K562 (cell line): ENCODE results near the gene VRK3.

ENCODE experiments used
- CBX1 ChIP-seq: sonication (generic); IDR thresholded peaks from 2 replicates; pipeline ENCODE4 v1.6.1; 2016; ENCODE audit warnings: antibody characterized with exemption, low read depth, mild to moderate bottlenecking
- CREB1 ChIP-seq, 2 experiments: sonication (generic) in 1 of 2; formaldehyde crosslinking in 1 of 2; IDR thresholded peaks; 2 replicates each; pipeline versions ENCODE4 v1.6.1 to v1.8.0; 2012 to 2022; ENCODE audit warnings: inconsistent platforms in 1 of 2, mild to moderate bottlenecking in 1 of 2, missing genetic modification reagents in 1 of 2, moderate library complexity in 1 of 2
- CTCF ChIP-seq, 3 experiments: IDR thresholded peaks in 2 of 3; conservative IDR thresholded peaks in 1 of 3; 2 replicates each; pipeline ENCODE4 v1.5.1; 2011 to 2012; ENCODE audit warnings: low read length in 3 of 3, mild to moderate bottlenecking in 3 of 3, control low read depth in 2 of 3, improper control_type of control experiment in 1 of 3, inconsistent platforms in 1 of 3, low read depth in 1 of 3, mixed read lengths in 1 of 3, moderate library complexity in 1 of 3; ENCODE audit not compliant: insufficient read depth in 2 of 3
- ETV6 ChIP-seq, 3 experiments: fragments of 150-350 bp in 1 of 3; sonication (generic) in 1 of 3; formaldehyde crosslinking in 1 of 3; IDR thresholded peaks; 2 replicates each; pipeline versions ENCODE4 v1.6.1 to v1.8.0; 2014 to 2022; ENCODE audit warnings: borderline replicate concordance in 2 of 3, low read depth in 2 of 3, antibody characterized with exemption in 1 of 3, low read length in 1 of 3, mild to moderate bottlenecking in 1 of 3, missing genetic modification reagents in 1 of 3
- EZH2 ChIP-seq: IDR thresholded peaks from 2 replicates; pipeline ENCODE4 v1.6.1; 2012; ENCODE audit warnings: low read depth, mild to moderate bottlenecking, inconsistent platforms, low read length, borderline replicate concordance
- FOXM1 ChIP-seq, 2 experiments: fragments of 450-650 bp in 1 of 2; sonication (generic) in 1 of 2; formaldehyde crosslinking in 1 of 2; IDR thresholded peaks; 2 replicates each; pipeline versions ENCODE4 v1.6.1 to v1.9.0; 2017 to 2022; ENCODE audit warnings: low read depth in 2 of 2, mild to moderate bottlenecking in 2 of 2, missing genetic modification reagents in 1 of 2, moderate library complexity in 1 of 2
- GATA2 ChIP-seq: sonication (generic); formaldehyde crosslinking; IDR thresholded peaks from 2 replicates; pipeline ENCODE4 v1.4.0; 2020; ENCODE audit warnings: mild to moderate bottlenecking, missing genetic modification reagents
- KDM5B ChIP-seq: fragments of 200-600 bp; sonication (generic); IDR thresholded peaks from 2 replicates; pipeline ENCODE4 v1.6.1; 2012; ENCODE audit warnings: low read depth, mild to moderate bottlenecking, moderate library complexity, low read length, control low read depth, inconsistent platforms; ENCODE audit not compliant: insufficient replicate concordance
- MYBL2 ChIP-seq, 2 experiments: fragments of 450-650 bp in 1 of 2; sonication (generic) in 1 of 2; formaldehyde crosslinking in 1 of 2; IDR thresholded peaks; 2 replicates each; pipeline versions ENCODE4 v1.6.1 to v1.8.1; 2017 to 2022; ENCODE audit warnings: borderline replicate concordance in 1 of 2, inconsistent platforms in 1 of 2, low read depth in 1 of 2, mild to moderate bottlenecking in 1 of 2, missing genetic modification reagents in 1 of 2, moderate library complexity in 1 of 2
- POLR2A ChIP-seq: fragments of 450-650 bp; conservative IDR thresholded peaks from 2 replicates; pipeline ENCODE4 v1.6.1; 2016
- RBM15 ChIP-seq: fragments of 200-400 bp; formaldehyde crosslinking; IDR thresholded peaks from 2 replicates; pipeline ENCODE4 v1.6.1; 2018; ENCODE audit warnings: mild to moderate bottlenecking, low read length, moderate library complexity; ENCODE audit not compliant: insufficient read depth
- SMAD2 ChIP-seq: fragments of 150-350 bp; IDR thresholded peaks from 2 replicates; pipeline ENCODE4 v1.6.1; 2014; ENCODE audit warnings: low read depth, mild to moderate bottlenecking, low read length
- SRF ChIP-seq, 2 experiments: fragments of 250-450, 450-650 bp in 1 of 2; sonication (Bioruptor Pico) in 1 of 2; sonication (generic) in 1 of 2; formaldehyde crosslinking; IDR thresholded peaks; 2 replicates each; pipeline versions ENCODE4 v1.5.0 to v1.5.1; 2020 to 2022; ENCODE audit warnings: mild to moderate bottlenecking in 1 of 2, missing genetic modification reagents in 1 of 2
- TRIM28 ChIP-seq: fragments of 450-650 bp; IDR thresholded peaks from 2 replicates; pipeline ENCODE4 v1.6.1; 2017

- TF ChIP-seq EZH2 (no peak), CTCF (IDR thresholded peaks at IDR 0.05 in 2 of 3, conservative IDR thresholded peaks at IDR 0.05 in 1 of 3; ENCODE audit: insufficient read depth in 2 of 3, low read depth in 1 of 3, low read length in 3 of 3) (no peak), SMAD2 (no peak), RBM15 (no peak), ETV6 (IDR thresholded peaks at IDR 0.05; ENCODE audit: borderline replicate concordance in 1 of 2, low read depth in 2 of 2, low read length in 1 of 2) (no peak), ETV6 (CRISPR knock-in tag; IDR thresholded peaks at IDR 0.05; ENCODE audit: borderline replicate concordance) (no peak), SRF (CRISPR knock-in tag; IDR thresholded peaks at IDR 0.05) (no peak), TRIM28 (no peak), CREB1 (IDR thresholded peaks at IDR 0.05) (no peak), CREB1 (CRISPR knock-in tag; IDR thresholded peaks at IDR 0.05) (no peak), KDM5B (no peak), MYBL2 (IDR thresholded peaks at IDR 0.05; ENCODE audit: low read depth) (no peak), MYBL2 (CRISPR knock-in tag; IDR thresholded peaks at IDR 0.05; ENCODE audit: borderline replicate concordance) (no peak), POLR2A (no peak), GATA2 (CRISPR knock-in tag) (no peak), CBX1 (no peak), FOXM1 (IDR thresholded peaks at IDR 0.05; ENCODE audit: low read depth) (no peak), FOXM1 (CRISPR knock-in tag; IDR thresholded peaks at IDR 0.05; ENCODE audit: low read depth) (no peak)
These were observed 74.6 kb downstream of the VRK3 start for GRCh38 chr19:49950590-49950948.
